Purkinje cell (primary cell): ENCODE measurements around the gene C14orf119. TPM values are rescaled to one million over a fixed set of nuclear protein-coding genes. Genes with fewer than 3 reads are reported as not detected.

Experiments
- polyA plus RNA-seq: library from polyadenylated mRNA; unstranded; fragments of >200 nt; fragmentation: Nextera tagmentation; gene quantifications from 2 replicates; pipeline ENCODE4 v1.2.1, GENCODE V29; 2014

C14orf119 gene
- 97.6 and 158 TPM in 2 replicates for polyA plus RNA-seq

GRCh38 chr14:23095196-23096108 is at the start of gene C14orf119:
TSS of gene C14orf119 (plus strand) at chr14:23095505. CDS start at chr14:23097659, 2,154 bp downstream.

GRCh38 chr14:23056956-23057756 is 38.1 kb upstream of the C14orf119 start, which contains the start of gene CDH24:
TSS of gene CDH24 (minus strand) at chr14:23057520. CDS start at chr14:23055733, 1,787 bp downstream.

GRCh38 chr14:23094666-23095195 is 574 bp upstream of the C14orf119 start, which contains the start of gene ACIN1:
TSS of gene ACIN1 (minus strand) at chr14:23095136. CDS start at chr14:23095112, 24 bp downstream.

GRCh38 chr14:23104591-23105347 is 9.5 kb downstream of the C14orf119 start, which contains the start of gene CIROP:
TSS of gene CIROP (minus strand) at chr14:23104989. CDS start at chr14:23104920, 69 bp downstream.

GRCh38 chr14:23118506-23119362 is 23.4 kb downstream of the C14orf119 start, which contains the start of gene CEBPE:
TSS of gene CEBPE (minus strand) at chr14:23119255. CDS start at chr14:23119091, 164 bp downstream.

Other genes starting within 250 kb of the C14orf119 start
- 0.47 and 1.4 TPM in 2 replicates for gene LRP10, start 223.8 kb upstream of the C14orf119 start, polyA plus RNA-seq
- not detected in 2 replicates for gene REM2, start 212.3 kb upstream of the C14orf119 start, polyA plus RNA-seq
- gene RBM23, start 176.4 kb upstream of the C14orf119 start, polyA plus RNA-seq, result 27.9 and 36.6 TPM in 2 replicates
- gene PRMT5, start 166.1 kb upstream of the C14orf119 start, polyA plus RNA-seq, result 26.1 and 29.9 TPM in 2 replicates
- gene HAUS4, start 138.4 kb upstream of the C14orf119 start, polyA plus RNA-seq, result 2.6 and 4.0 TPM in 2 replicates
- gene AJUBA, start 113.0 kb upstream of the C14orf119 start, polyA plus RNA-seq, result 4.1 and 8.8 TPM in 2 replicates
- gene C14orf93, start 85.4 kb upstream of the C14orf119 start, polyA plus RNA-seq, result 1.1 and 1.4 TPM in 2 replicates
- 475 and 624 TPM in 2 replicates for gene PSMB5, start 60.6 kb upstream of the C14orf119 start, polyA plus RNA-seq
- gene PSMB11, start 53.3 kb upstream of the C14orf119 start, polyA plus RNA-seq, result not detected in 2 replicates
- gene CDH24, start 38.0 kb upstream of the C14orf119 start, polyA plus RNA-seq, result 0.20 TPM in 1 of 2 replicates, not detected in the other
- 3.0 and 5.2 TPM in 2 replicates for gene ACIN1, start 369 bp upstream of the C14orf119 start, polyA plus RNA-seq
- not detected in 2 replicates for gene CIROP, start 9.5 kb downstream of the C14orf119 start, polyA plus RNA-seq
- not detected in 2 replicates for gene CEBPE, start 23.8 kb downstream of the C14orf119 start, polyA plus RNA-seq
- 22.0 and 27.0 TPM in 2 replicates for gene SLC7A8, start 88.2 kb downstream of the C14orf119 start, polyA plus RNA-seq
- not detected in 2 replicates for gene RNF212B, start 142.4 kb downstream of the C14orf119 start, polyA plus RNA-seq
- gene HOMEZ, start 190.6 kb downstream of the C14orf119 start, polyA plus RNA-seq, result 1.2 and 5.5 TPM in 2 replicates
- 37.3 and 59.4 TPM in 2 replicates for gene PPP1R3E, start 207.4 kb downstream of the C14orf119 start, polyA plus RNA-seq
- gene BCL2L2, start 211.3 kb downstream of the C14orf119 start, polyA plus RNA-seq, result 10.8 and 11.4 TPM in 2 replicates
- gene PABPN1, start 226.0 kb downstream of the C14orf119 start, polyA plus RNA-seq, result 52.3 and 57.9 TPM in 2 replicates